Caco-2 (cell line): ENCODE measurements around the gene RNFT2. TPM values are rescaled to one million over a fixed set of nuclear protein-coding genes. Genes with fewer than 3 reads are reported as not detected.

Experiments
- BruUV-seq: library from RNA; stranded (reverse); fragments of 400-500 nt; replicated peaks from 2 replicates; lab custom pipeline; 2021; lab: Mats Ljungman, UMichigan
- CTCF ChIA-PET: fragments of 300-600 bp; sonication (Branson Sonifier 250); formaldehyde crosslinking; loops from one replicate; lab custom pipeline; 2022; ENCODE audit warnings: antibody characterized with exemption; lab: Charles Lee
- POLR2A ChIA-PET: fragments of 300-600 bp; sonication (Branson Sonifier 250); formaldehyde crosslinking; loops from one replicate; lab custom pipeline; 2022; ENCODE audit warnings: antibody characterized with exemption; lab: Charles Lee
- DNase-seq, 2 experiments: peaks; one replicate each; pipeline versions ENCODE4 v3.0.0 to v3.0.0-alpha.2; 2020 to 2022
- H3K27me3 ChIP-seq: replicated peaks from 2 replicates; pipeline ENCODE4 v1.6.0; 2011; ENCODE audit warnings: low read length; ENCODE audit not compliant: control insufficient read depth, insufficient read depth
- H3K36me3 ChIP-seq: 2 replicates; pipeline ENCODE4 v1.5.1; 2011; ENCODE audit warnings: low read length; ENCODE audit not compliant: control insufficient read depth, insufficient read depth
- H3K4me1 ChIP-seq: fragments of 250-450 bp; sonication (Bioruptor Pico); 2 replicates; pipeline ENCODE4 v1.5.1; 2020; ENCODE audit warnings: mild to moderate bottlenecking
- H3K4me3 ChIP-seq: 2 replicates; pipeline ENCODE4 v1.5.1; 2011; ENCODE audit warnings: low read depth, mild to moderate bottlenecking, control low read depth, low read length
- H3K9me3 ChIP-seq: fragments of 250-450 bp; sonication (Bioruptor Pico); 2 replicates; pipeline ENCODE4 v1.5.1; 2020; ENCODE audit warnings: mild to moderate bottlenecking, moderate library complexity
- H3K27ac Mint-ChIP-seq: one replicate; pipeline ENCODE4 v1.8.0; 2022; ENCODE audit warnings: mixed read lengths; ENCODE audit not compliant: unreplicated experiment
- H3K27me3 Mint-ChIP-seq: one replicate; pipeline ENCODE4 v1.8.0; 2022; ENCODE audit warnings: mixed read lengths; ENCODE audit not compliant: insufficient read depth, unreplicated experiment
- H3K36me3 Mint-ChIP-seq: one replicate; pipeline ENCODE4 v1.8.0; 2022; ENCODE audit warnings: mild to moderate bottlenecking, mixed read lengths; ENCODE audit not compliant: insufficient read depth, unreplicated experiment
- H3K4me1 Mint-ChIP-seq: one replicate; pipeline ENCODE4 v1.8.0; 2022; ENCODE audit warnings: low read depth, mixed read lengths; ENCODE audit not compliant: unreplicated experiment
- H3K4me3 Mint-ChIP-seq: one replicate; pipeline ENCODE4 v1.8.0; 2022; ENCODE audit warnings: mild to moderate bottlenecking, moderate library complexity, mixed read lengths; ENCODE audit not compliant: unreplicated experiment
- H3K9me3 Mint-ChIP-seq: one replicate; pipeline ENCODE4 v1.8.0; 2022; ENCODE audit warnings: mixed read lengths; ENCODE audit not compliant: unreplicated experiment
- CTCF ChIP-seq, 2 experiments: fragments of 200-600 bp in 1 of 2; IDR thresholded peaks; 1 replicate in 1 of 2; 2 replicates in 1 of 2; pipeline versions ENCODE4 v1.5.1 to v1.8.0; 2011 to 2022; ENCODE audit warnings: antibody characterized with exemption in 1 of 2, control low read depth in 1 of 2, inconsistent platforms in 1 of 2, low read depth in 1 of 2, low read length in 1 of 2, mild to moderate bottlenecking in 1 of 2, moderate library complexity in 1 of 2; ENCODE audit not compliant: insufficient read depth in 1 of 2, severe bottlenecking in 1 of 2, unreplicated experiment in 1 of 2
- intact Hi-C: fragments of 100-400 bp; cut with micrococcal nuclease; formaldehyde crosslinking; loops from one replicate; pipeline ENCODE4 v1.10.0; 2022; ENCODE audit not compliant: unreplicated experiment
- total RNA-seq: library from RNA; stranded (reverse); gene quantifications from 2 replicates; pipeline ENCODE4 v1.2.3, GENCODE V29; 2022

Gene RNFT2
- total RNA-seq, 1 experiment from 2014 or later, result 11.6 TPM

DNA sequence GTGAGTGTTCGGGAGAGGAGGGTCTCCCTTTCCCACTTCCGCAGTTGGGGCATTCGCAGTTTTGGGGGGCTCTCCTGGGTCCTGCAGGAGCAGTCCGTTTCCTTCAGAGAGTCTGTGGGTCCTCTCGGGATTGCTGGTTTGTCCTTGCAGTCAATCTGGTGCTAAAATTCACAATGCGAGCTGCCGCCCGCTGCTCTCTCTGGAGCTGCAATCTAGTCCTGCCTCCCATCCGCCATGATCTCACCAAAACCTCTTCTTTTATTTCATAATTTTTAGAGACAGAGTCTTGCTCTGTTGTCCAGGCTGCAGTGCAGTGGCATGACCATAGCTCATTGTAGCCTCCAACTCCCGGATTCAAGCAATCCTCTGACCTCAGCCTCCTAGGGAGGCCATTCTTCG, 22.5 kb downstream of the RNFT2 start:
- ChIA-PET POLR2A (no interaction called here), CTCF (no interaction called here)
- DNase-seq, result no peak
- H3K4me3 ChIP-seq, result no peak overlapping the region
- intact Hi-C loops, result no loop called here
- H3K9me3 ChIP-seq, result no peaks in the 10 kb centered on the region
- peaks cover under 1% of the 10 kb centered on the region for H3K36me3 Mint-ChIP-seq
- no TSS peak for BruUV-seq
- no peaks in the 10 kb centered on the region for H3K9me3 Mint-ChIP-seq
- H3K27me3 Mint-ChIP-seq, result no peaks in the 10 kb centered on the region
- no peaks in the 10 kb centered on the region for H3K4me1 ChIP-seq
- no peaks in the 10 kb centered on the region for H3K27me3 ChIP-seq
- no peaks in the 10 kb centered on the region for H3K36me3 ChIP-seq
- no peak for TF ChIP-seq CTCF (IDR thresholded peaks at IDR 0.05; ENCODE audit: insufficient read depth in 1 of 2, low read depth in 1 of 2, low read length in 1 of 2, severe bottlenecking in 1 of 2, unreplicated experiment in 1 of 2)
- no peak overlapping the region for H3K4me3 Mint-ChIP-seq
- peak overlapping the region; percentile 25 for H3K27ac Mint-ChIP-seq
- no peaks in the 10 kb centered on the region for H3K4me1 Mint-ChIP-seq

GRCh38 chr12:116761499-116761898, 23.4 kb downstream of the RNFT2 start:
- no peak overlapping the region for H3K4me3 ChIP-seq
- DNase-seq, result no peak
- intact Hi-C loops, result no loop called here
- Mint-ChIP-seq H3K36me3 (no peaks in the 10 kb centered on the region), H3K9me3 (no peaks in the 10 kb centered on the region), H3K27me3 (no peaks in the 10 kb centered on the region), H3K4me3 (no peak overlapping the region), H3K4me1 (no peaks in the 10 kb centered on the region), H3K27ac (no peak overlapping the region)
- no peaks in the 10 kb centered on the region for H3K27me3 ChIP-seq
- H3K9me3 ChIP-seq, result no peaks in the 10 kb centered on the region
- H3K36me3 ChIP-seq, result no peaks in the 10 kb centered on the region
- no peaks in the 10 kb centered on the region for H3K4me1 ChIP-seq
- ChIA-PET CTCF (no interaction called here), POLR2A (no interaction called here)
- no peak for TF ChIP-seq CTCF (IDR thresholded peaks at IDR 0.05; ENCODE audit: insufficient read depth in 1 of 2, low read depth in 1 of 2, low read length in 1 of 2, severe bottlenecking in 1 of 2, unreplicated experiment in 1 of 2)
- BruUV-seq, result no TSS peak

- no peaks in the 10 kb centered on the region for H3K9me3 ChIP-seq
- no peak for DNase-seq
- H3K4me1 ChIP-seq, result no peaks in the 10 kb centered on the region
- Mint-ChIP-seq H3K27me3 (no peaks in the 10 kb centered on the region), H3K27ac (no peak overlapping the region), H3K9me3 (no peaks in the 10 kb centered on the region), H3K4me1 (no peaks in the 10 kb centered on the region), H3K4me3 (no peak overlapping the region), H3K36me3 (no peaks in the 10 kb centered on the region)
- intact Hi-C loops, result no loop called here
- H3K36me3 ChIP-seq, result no peaks in the 10 kb centered on the region
- BruUV-seq, result no TSS peak
- H3K4me3 ChIP-seq, result no peak overlapping the region
- CTCF ChIA-PET, result no interaction called here
- no peaks in the 10 kb centered on the region for H3K27me3 ChIP-seq
- POLR2A ChIA-PET, result no interaction called here
- TF ChIP-seq CTCF (IDR thresholded peaks at IDR 0.05; ENCODE audit: insufficient read depth in 1 of 2, low read depth in 1 of 2, low read length in 1 of 2, severe bottlenecking in 1 of 2, unreplicated experiment in 1 of 2), result no peak
Observed at GRCh38 chr12:116765271-116765670, 27.2 kb downstream of the RNFT2 start.
